Epidermal melanocyte (primary cell): ENCODE data around the gene PGAP1.
"Not testable (repeated sequence)": the region's sequence is repeated elsewhere in the genome, so short reads cannot be mapped to it uniquely, and the experiment has no call there.

Experiments used
- DNase-seq: peaks from one replicate; pipeline ENCODE4 v3.0.0; 2011; ENCODE audit warnings: low spot score; ENCODE audit not compliant: insufficient read length

Gene PGAP1

GRCh38 chr2:196949116-196949515 is 22.6 kb upstream of the PGAP1 start:
- no peak for DNase-seq

GRCh38 chr2:196944570-196944969 is 18.1 kb upstream of the PGAP1 start:
- DNase-seq: no peak

- DNase-seq: no peak
Measured at GRCh38 chr2:196941398-196942078, 15.0 kb upstream of the PGAP1 start.

- DNase-seq: no peak
Measured at GRCh38 chr2:196939371-196939770, 12.9 kb upstream of the PGAP1 start.

- DNase-seq: no peak
Measured at GRCh38 chr2:196935432-196935831, 8.9 kb upstream of the PGAP1 start.

GRCh38 chr2:196934672-196935071 is 8.2 kb upstream of the PGAP1 start:
- no peak for DNase-seq

GRCh38 chr2:196931555-196931954 is 5.0 kb upstream of the PGAP1 start:
- DNase-seq: no peak

- DNase-seq: no peak
Measured at GRCh38 chr2:196927376-196928225, 1.1 kb upstream of the PGAP1 start.

GRCh38 chr2:196925768-196926561 is 542 bp downstream of the PGAP1 start:
- DNase-seq: no peak

GRCh38 chr2:196925051-196925767 is 1.3 kb downstream of the PGAP1 start:
- DNase-seq: no peak

- DNase-seq: no peak
Measured at GRCh38 chr2:196924051-196924450, 2.5 kb downstream of the PGAP1 start.

- no peak for DNase-seq
Measured at GRCh38 chr2:196918927-196919326, 7.6 kb downstream of the PGAP1 start.

GRCh38 chr2:196917802-196918201 is 8.7 kb downstream of the PGAP1 start:
- DNase-seq: no peak

- DNase-seq: no peak
Measured at GRCh38 chr2:196915507-196916189, 10.9 kb downstream of the PGAP1 start.

- no peak for DNase-seq
Measured at GRCh38 chr2:196914867-196915460, 11.5 kb downstream of the PGAP1 start.

GRCh38 chr2:196913691-196914090 is 12.8 kb downstream of the PGAP1 start:
- DNase-seq: no peak

GRCh38 chr2:196905365-196905764 is 21.1 kb downstream of the PGAP1 start:
- DNase-seq: not testable (repeated sequence)

- no peak for DNase-seq
Measured at GRCh38 chr2:196902828-196903227, 23.7 kb downstream of the PGAP1 start.

GRCh38 chr2:196900843-196901242 is 25.7 kb downstream of the PGAP1 start:
- DNase-seq: no peak

GRCh38 chr2:196899976-196900375 is 26.5 kb downstream of the PGAP1 start:
- DNase-seq: no peak
